Measurements from ENCODE around the gene NAA38.

DNA sequence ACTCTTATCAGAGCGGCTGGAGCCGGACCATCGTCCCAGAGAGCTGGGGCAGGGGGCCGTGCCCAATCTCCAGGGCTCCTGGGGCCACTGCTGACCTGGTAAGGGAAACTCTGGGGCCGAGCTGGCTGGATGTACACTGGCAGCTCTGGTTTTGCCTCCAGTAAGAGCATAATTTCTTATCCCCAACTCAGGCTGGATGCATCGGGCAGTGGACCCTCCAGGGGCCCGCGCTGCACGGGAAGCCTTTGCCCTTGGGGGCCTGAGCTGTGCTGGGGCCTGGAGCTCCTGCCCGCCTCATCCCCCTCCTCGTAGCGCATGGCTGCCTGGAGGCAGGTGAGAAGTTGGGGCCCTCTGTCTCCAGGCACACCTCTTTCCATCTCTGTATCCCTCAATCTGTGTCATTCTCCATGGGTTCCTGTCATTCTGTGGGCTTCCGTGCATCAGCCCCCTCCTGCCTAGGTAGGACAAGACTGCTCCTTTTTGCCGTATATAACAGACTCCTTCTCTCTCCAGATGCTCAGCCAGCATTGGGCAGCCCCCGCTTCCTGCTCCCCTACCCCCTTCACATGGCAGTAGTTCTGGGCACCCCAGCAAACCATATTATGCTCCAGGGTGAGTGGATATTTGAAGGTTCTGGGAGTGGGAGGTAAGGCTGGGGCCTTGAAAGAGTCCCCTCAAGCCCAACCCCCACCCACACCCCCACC is 11.8 kb downstream of the NAA38 start:
- TF ChIP-seq, protein P1, sequence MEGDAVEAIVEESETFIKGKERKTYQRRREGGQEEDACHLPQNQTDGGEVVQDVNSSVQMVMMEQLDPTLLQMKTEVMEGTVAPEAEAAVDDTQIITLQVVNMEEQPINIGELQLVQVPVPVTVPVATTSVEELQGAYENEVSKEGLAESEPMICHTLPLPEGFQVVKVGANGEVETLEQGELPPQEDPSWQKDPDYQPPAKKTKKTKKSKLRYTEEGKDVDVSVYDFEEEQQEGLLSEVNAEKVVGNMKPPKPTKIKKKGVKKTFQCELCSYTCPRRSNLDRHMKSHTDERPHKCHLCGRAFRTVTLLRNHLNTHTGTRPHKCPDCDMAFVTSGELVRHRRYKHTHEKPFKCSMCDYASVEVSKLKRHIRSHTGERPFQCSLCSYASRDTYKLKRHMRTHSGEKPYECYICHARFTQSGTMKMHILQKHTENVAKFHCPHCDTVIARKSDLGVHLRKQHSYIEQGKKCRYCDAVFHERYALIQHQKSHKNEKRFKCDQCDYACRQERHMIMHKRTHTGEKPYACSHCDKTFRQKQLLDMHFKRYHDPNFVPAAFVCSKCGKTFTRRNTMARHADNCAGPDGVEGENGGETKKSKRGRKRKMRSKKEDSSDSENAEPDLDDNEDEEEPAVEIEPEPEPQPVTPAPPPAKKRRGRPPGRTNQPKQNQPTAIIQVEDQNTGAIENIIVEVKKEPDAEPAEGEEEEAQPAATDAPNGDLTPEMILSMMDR (IDR thresholded peaks at IDR 0.05; ENCODE audit: low read length) = no peak
- TF ChIP-seq EZH2 (IDR thresholded peaks at IDR 0.05; ENCODE audit: borderline replicate concordance, low read length) = no peak

Measured in OCI-LY1 (cell line).